IMR-90 (cell line): ENCODE data around the gene RARS2. TPM values are rescaled to one million over a fixed set of nuclear protein-coding genes. Genes with fewer than 3 reads are reported as not detected.

ENCODE experiments used
- ATAC-seq: fragments of 200-7000 bp; cut with Tn5 transposase; 2 replicates; pipeline ENCODE4 v1.9.1; 2020; ENCODE audit warnings: low read depth, mild to moderate bottlenecking, moderate library complexity
- BruUV-seq: library from RNA; stranded (reverse); fragments of 400-500 nt; replicated peaks from 2 replicates; lab custom pipeline; 2021; lab: Mats Ljungman, UMichigan
- CTCF ChIA-PET: fragments of 300-600 bp; formaldehyde crosslinking; extraction: SDS; loops from one replicate; lab custom pipeline; 2021; ENCODE audit warnings: antibody characterized with exemption; lab: Yijun Ruan, JAX
- POLR2A ChIA-PET: fragments of 300-600 bp; sonication (Branson Sonifier 250); formaldehyde crosslinking; loops from one replicate; lab custom pipeline; 2022; ENCODE audit warnings: antibody characterized with exemption; ENCODE audit not compliant: unreplicated experiment; lab: Charles Lee
- DNase-seq: peaks from one replicate; pipeline ENCODE4 v3.0.0; 2013
- H2AFZ ChIP-seq: replicated peaks from 2 replicates; pipeline ENCODE3; 2013; ENCODE audit warnings: low read length, mild to moderate bottlenecking; ENCODE audit not compliant: poor library complexity
- H2AK5ac ChIP-seq: 2 replicates; pipeline ENCODE4 v1.6.1; 2013; ENCODE audit warnings: low read depth, low read length, inconsistent platforms
- H2AK9ac ChIP-seq: replicated peaks from 2 replicates; pipeline ENCODE3; 2013; ENCODE audit warnings: mild to moderate bottlenecking, low read depth, low read length, moderate library complexity; ENCODE audit not compliant: poor library complexity
- H2BK120ac ChIP-seq: 2 replicates; pipeline ENCODE4 v1.6.1; 2013; ENCODE audit warnings: low read depth, low read length, inconsistent platforms
- H2BK15ac ChIP-seq: 3 replicates; pipeline ENCODE4 v1.6.1; 2013; ENCODE audit warnings: low read depth, low read length, inconsistent platforms
- H2BK20ac ChIP-seq: 2 replicates; pipeline ENCODE4 v1.6.1; 2013; ENCODE audit warnings: low read depth, mild to moderate bottlenecking, inconsistent platforms, low read length, moderate library complexity
- H2BK5ac ChIP-seq: 2 replicates; pipeline ENCODE4 v1.6.1; 2013; ENCODE audit warnings: mild to moderate bottlenecking, low read depth, low read length, inconsistent platforms; ENCODE audit not compliant: poor library complexity, severe bottlenecking
- H3K14ac ChIP-seq: replicated peaks from 2 replicates; pipeline ENCODE4 v1.6.1; 2013; ENCODE audit warnings: low read depth, low read length, inconsistent platforms
- H3K18ac ChIP-seq: 2 replicates; pipeline ENCODE4 v1.6.1; 2013; ENCODE audit warnings: low read depth, low read length, control low read depth
- H3K23ac ChIP-seq: 2 replicates; pipeline ENCODE4 v1.6.1; 2013; ENCODE audit warnings: low read depth, low read length, inconsistent platforms
- H3K27ac ChIP-seq: 2 replicates; pipeline ENCODE4 v1.5.1; 2013; ENCODE audit warnings: mild to moderate bottlenecking, control low read depth, low read length; ENCODE audit not compliant: insufficient read depth
- H3K27me3 ChIP-seq: 2 replicates; pipeline ENCODE4 v1.6.1; 2013; ENCODE audit warnings: low read length; ENCODE audit not compliant: control insufficient read depth, insufficient read depth
- H3K36me3 ChIP-seq: 2 replicates; pipeline ENCODE4 v1.6.1; 2013; ENCODE audit warnings: low read length, mixed read lengths; ENCODE audit not compliant: control insufficient read depth, insufficient read depth
- H3K4ac ChIP-seq: 2 replicates; pipeline ENCODE4 v1.6.1; 2013; ENCODE audit warnings: low read depth, low read length, inconsistent platforms
- H3K4me1 ChIP-seq: 2 replicates; pipeline ENCODE4 v1.6.1; 2013; ENCODE audit warnings: low read length, mixed read lengths; ENCODE audit not compliant: control insufficient read depth, insufficient read depth
- H3K4me2 ChIP-seq: 2 replicates; pipeline ENCODE4 v1.6.1; 2013; ENCODE audit warnings: low read depth, mild to moderate bottlenecking, control low read depth, low read length, moderate library complexity
- H3K4me3 ChIP-seq: 2 replicates; pipeline ENCODE4 v1.5.1; 2013; ENCODE audit warnings: low read depth, mild to moderate bottlenecking, control low read depth, low read length, moderate library complexity; ENCODE audit not compliant: insufficient read depth
- H3K56ac ChIP-seq: 2 replicates; pipeline ENCODE4 v1.6.1; 2013; ENCODE audit warnings: low read length, inconsistent platforms; ENCODE audit not compliant: insufficient read depth; ENCODE audit errors: extremely low read depth
- H3K79me1 ChIP-seq, 2 experiments: 2 replicates each; pipeline ENCODE4 v1.6.1; 2013; ENCODE audit warnings: low read length in 2 of 2, inconsistent platforms in 1 of 2, low read depth in 1 of 2
- H3K9ac ChIP-seq: 2 replicates; pipeline ENCODE4 v1.6.1; 2013; ENCODE audit warnings: low read depth, low read length, control low read depth
- H3K9me1 ChIP-seq: 2 replicates; pipeline ENCODE4 v1.6.1; 2013; ENCODE audit warnings: low read length, inconsistent platforms; ENCODE audit not compliant: insufficient read depth
- H3K9me3 ChIP-seq: 2 replicates; pipeline ENCODE4 v1.6.1; 2013; ENCODE audit warnings: low read length; ENCODE audit not compliant: control insufficient read depth, insufficient read depth
- H4K20me1 ChIP-seq: 2 replicates; pipeline ENCODE4 v1.6.1; 2013; ENCODE audit warnings: low read length, inconsistent platforms; ENCODE audit not compliant: insufficient read depth
- H4K5ac ChIP-seq: 2 replicates; pipeline ENCODE4 v1.6.1; 2013; ENCODE audit warnings: mild to moderate bottlenecking, low read depth, low read length, control low read depth
- H4K8ac ChIP-seq, 2 experiments: 2 replicates each; pipeline ENCODE4 v1.6.1; 2013; ENCODE audit warnings: low read depth in 2 of 2, low read length in 2 of 2, control low read depth in 1 of 2, inconsistent platforms in 1 of 2
- H4K91ac ChIP-seq: 2 replicates; pipeline ENCODE4 v1.6.1; 2013; ENCODE audit warnings: low read depth, low read length, inconsistent platforms; ENCODE audit not compliant: insufficient read depth
- CEBPB ChIP-seq: IDR thresholded peaks from 2 replicates; pipeline ENCODE4 v1.6.1; 2012; ENCODE audit warnings: low read depth, low read length, improper control_type of control experiment
- SMC3 ChIP-seq: fragments of 150-350 bp; IDR thresholded peaks from 2 replicates; pipeline ENCODE4 v1.6.1; 2016; ENCODE audit warnings: low read depth, mild to moderate bottlenecking, antibody characterized with exemption, low read length, moderate library complexity
- WGBS, 2 experiments: methylation state at CpG; one replicate each; pipeline versions ENCODE4 v1.1.5 to v1.1.7; 2013; ENCODE audit warnings: missing lambda C conversion rate in 2 of 2; ENCODE audit not compliant: insufficient read length in 1 of 2; ENCODE audit errors: extremely low coverage in 2 of 2; 5-methylcytosine and 5-hydroxymethylcytosine counted together
- dilution Hi-C: fragments of 300-500 bp; cut with HindIII; formaldehyde crosslinking; loops from one replicate; pipeline ENCODE4 v1.14.3; 2018; ENCODE audit warnings: low sequenced_read_pairs; ENCODE audit not compliant: unreplicated experiment
- in situ Hi-C: fragments of 300-500 bp; cut with MboI; formaldehyde crosslinking; loops from 3 replicates; pipeline ENCODE4 v1.14.3; 2019; ENCODE audit warnings: low sequenced_read_pairs, inconsistent platforms, mixed read lengths
- intact Hi-C: fragments of 100-400 bp; cut with micrococcal nuclease; formaldehyde crosslinking; loops from 2 replicates; pipeline ENCODE4 v1.10.0; 2022
- polyA plus RNA-seq, 3 experiments: library from polyadenylated mRNA; depleted of rRNA; stranded (reverse); fragments of >200 nt; gene quantifications; 2 replicates each; pipeline ENCODE4 v1.2.3, GENCODE V29; 2012; ENCODE audit warnings: low replicate concordance in 1 of 3
- total RNA-seq: library from RNA; depleted of rRNA; stranded (reverse); fragments of >200 nt; gene quantifications from 2 replicates; pipeline ENCODE4 v1.2.3, GENCODE V29; 2012

Gene RARS2
- total and polyA plus RNA-seq, 2 of the 4 experiments (the other 2 are of a cell fraction), result 19.9 to 33.0 TPM

- ChIA-PET POLR2A (no interaction called here), CTCF (no interaction called here)
- Histone ChIP-seq H3K23ac (no peak overlapping the region), H3K79me1 (peaks cover 12 to 14% of the 10 kb centered on the region in 2 experiments), H3K36me3 (peaks cover 17% of the 10 kb centered on the region), H2BK20ac (no peak overlapping the region), H2AK9ac (no peak overlapping the region), H2BK15ac (no peak overlapping the region), H3K27ac (no peak overlapping the region), H3K9me1 (no peaks in the 10 kb centered on the region), H3K9ac (no peak overlapping the region), H2AFZ (no peak overlapping the region), H3K9me3 (peaks cover 7% of the 10 kb centered on the region; the same call in 1 of the 2 replicates), H3K14ac (no peak overlapping the region), H3K4me1 (no peaks in the 10 kb centered on the region), H3K56ac (no peak overlapping the region), H3K4me2 (no peak overlapping the region), H4K20me1 (no peaks in the 10 kb centered on the region), H4K91ac (no peak overlapping the region), H3K4me3 (no peak overlapping the region), H3K4ac (no peak overlapping the region), H2AK5ac (no peak overlapping the region), H2BK5ac (no peak overlapping the region), H4K5ac (no peak overlapping the region), H3K27me3 (no peaks in the 10 kb centered on the region), H3K18ac (no peak overlapping the region), H2BK120ac (no peak overlapping the region), H4K8ac (no peak overlapping the region)
- WGBS, 2 experiments, result no CpG with 5 or more reads among the region's 3 CpGs
- BruUV-seq, result no TSS peak
- TF ChIP-seq CEBPB (peak; percentile 59), SMC3 (no peak)
- DNase-seq (no peak), ATAC-seq (no peak)
- in situ Hi-C loops, result no loop called here
- dilution Hi-C loops, result no loop called here
- intact Hi-C loops, result no loop called here
These were observed 107.9 kb downstream of the RARS2 start for GRCh38 chr6:87481931-87482330.
